Right cardiac atrium (tissue), 5 donors: ENCODE data around the gene ZNF470. TPM values are rescaled to one million over a fixed set of nuclear protein-coding genes. Genes with fewer than 3 reads are reported as not detected.
A peak's percentile ranks its signal among the peaks of the same experiment; 100 is the strongest.

Experiments
- ATAC-seq, 2 donors: fragments of 200-7000 bp; cut with Tn5 transposase; one replicate each; pipeline versions ENCODE4 v1.8.0 to v1.9.1; 2020; ENCODE audit warnings: moderate library complexity in 2 of 2, mild to moderate bottlenecking in 1 of 2
- DNase-seq, 3 donors: peaks; one replicate each; pipeline ENCODE4 v3.0.0-alpha.2; 2020
- H3K27ac ChIP-seq: one replicate; pipeline ENCODE4 v1.5.1; 2013; ENCODE audit warnings: mild to moderate bottlenecking, low read length, control low read depth, moderate library complexity
- H3K27me3 ChIP-seq: one replicate; pipeline ENCODE4 v1.6.1; 2013; ENCODE audit not compliant: control insufficient read depth, insufficient read depth
- H3K4me1 ChIP-seq: one replicate; pipeline ENCODE4 v1.6.1; 2013; ENCODE audit warnings: low read length; ENCODE audit not compliant: control insufficient read depth, insufficient read depth
- H3K4me3 ChIP-seq: one replicate; pipeline ENCODE4 v1.5.1; 2013; ENCODE audit warnings: low read length, control low read depth
- H3K9me3 ChIP-seq: one replicate; pipeline ENCODE4 v1.6.1; 2013; ENCODE audit warnings: low read length; ENCODE audit not compliant: control insufficient read depth
- WGBS: extraction: QIAGEN DNeasy Blood & Tissue Kit; methylation state at CpG from one replicate; pipeline ENCODE4 v1.1.7; 2013; 5-methylcytosine and 5-hydroxymethylcytosine counted together
- intact Hi-C, 4 donors: fragments of 100-400 bp; cut with DNase I; formaldehyde crosslinking; loops; one replicate each; pipeline versions ENCODE4 v1.11.0 to v1.14.0; 2022 to 2023
- long read RNA-seq, 4 donors: library from polyadenylated mRNA; unstranded; transcript quantifications; one replicate each; pipeline ENCODE4 v2.0.0, GENCODE V29; 2020 to 2021
- polyA plus RNA-seq: library from polyadenylated mRNA; stranded (reverse); fragments of 200-250 nt; gene quantifications from one replicate; pipeline ENCODE4 v1.2.3, GENCODE V29; 2013
- total RNA-seq, 4 donors: library from RNA; stranded (reverse); fragmentation: NEBNext Ultra II Directional; extraction: Animal tissue kit (Norgen Biotek cat#: 25700); gene quantifications; one replicate each; pipeline ENCODE4 v1.2.1, GENCODE V29; 2021
- donor health status: healthy with polysubstance abuse.
- donor health status: DM: no; HTN: yes; CAD: no.
- donor health status: DM: no; HTN: no; CAD: no.
- donor health status: DM: no; HTN: yes; CAD: no; lungs with severe emphysema.
- donor health status: DM: yes; HTN: yes; CAD: no.

Gene ZNF470
- 1 to 10 TPM; 3.5 to 5.2 (median 4.8) TPM for total RNA-seq
- 2.8 TPM for polyA plus RNA-seq
- long read RNA-seq, donor 1, full-length matches to known transcripts, result 4 of 5 reads
- long read RNA-seq, donor 1, partial matches to known transcripts, result 0 of 5 reads
- long read RNA-seq, donor 1, other reads (novel, unspliced or antisense), result 1 of 5 reads
- long read RNA-seq, donor 2, partial matches to known transcripts, result 2 of 2 reads
- long read RNA-seq, donor 2, other reads (novel, unspliced or antisense), result 0 of 2 reads
- long read RNA-seq, donor 3, full-length matches to known transcripts, result 6 of 8 reads
- long read RNA-seq, donor 3, partial matches to known transcripts, result 0 of 8 reads
- long read RNA-seq, donor 3, other reads (novel, unspliced or antisense), result 2 of 8 reads
- long read RNA-seq, donor 4, full-length matches to known transcripts, result 1 of 1 reads
- long read RNA-seq, donor 4, partial matches to known transcripts, result 0 of 1 reads
- long read RNA-seq, donor 4, other reads (novel, unspliced or antisense), result 0 of 1 reads

DNA sequence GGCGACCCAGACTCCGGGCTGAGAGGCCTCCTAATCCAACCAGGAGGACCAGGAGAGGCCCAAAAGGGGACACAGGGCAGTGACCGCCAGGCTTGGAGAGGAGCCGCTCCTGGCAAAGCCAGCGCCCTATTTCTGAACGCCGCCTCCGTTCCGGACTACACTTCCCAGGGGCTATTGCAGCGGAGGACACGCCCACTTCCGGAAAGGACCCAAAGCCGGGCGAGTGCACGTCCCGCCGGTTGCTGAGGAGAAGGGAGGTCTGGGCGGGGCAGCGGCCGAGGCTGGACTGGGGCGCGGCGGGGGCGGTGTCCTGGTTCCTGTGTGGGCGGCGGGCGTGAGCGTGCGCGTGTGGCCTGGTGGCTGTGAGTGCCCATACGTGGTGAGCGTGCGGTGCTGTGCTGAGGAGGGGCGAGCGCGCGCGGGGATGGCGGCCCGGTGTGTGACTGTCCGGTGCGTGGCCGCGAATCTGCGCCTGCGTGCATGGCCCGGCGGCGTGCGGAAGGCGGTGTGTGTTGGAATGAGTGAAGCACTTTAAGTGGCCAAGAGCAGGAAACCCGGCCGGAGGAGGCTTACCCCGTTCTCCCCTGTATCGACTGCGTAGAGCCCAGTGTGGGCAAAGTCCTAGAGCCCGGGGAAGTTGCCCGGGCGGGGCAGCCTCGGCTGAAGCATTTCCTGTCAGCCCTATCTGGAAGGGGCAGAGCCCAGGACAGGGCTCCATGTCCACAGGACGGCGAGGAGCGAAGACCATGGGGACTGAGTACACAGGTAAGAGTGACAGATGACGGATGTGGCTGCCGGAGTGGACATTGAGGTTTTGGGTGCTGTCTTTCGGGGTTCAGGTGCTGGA, at the start of gene ZNF470:
Gene ZNF470 (plus strand): TSS at position 195 of the 847 bp plus-strand sequence. CDS start 2,844 bp downstream, outside the sequence.
- ATAC-seq (peak; percentile 100), DNase-seq (peak; percentile 97 to 98 (median 98))
- no peaks in the 10 kb centered on the region for H3K27me3 ChIP-seq
- H3K4me1 ChIP-seq, result peaks cover 7% of the 10 kb centered on the region
- intact Hi-C loops, result loop anchor here in 1 of 4 donors (10.0 kb wide), 1 partner anchor 163 kb away; the partner anchor contains the start of gene ZNF583
- H3K9me3 ChIP-seq, result peaks cover 4% of the 10 kb centered on the region
- H3K27ac ChIP-seq, result peak within 1 kb of the TSS; percentile 88
- H3K4me3 ChIP-seq, result peak within 1 kb of the TSS; percentile 82
- 3% methylated on average over 66 of the region's 66 CpGs for WGBS

DNA sequence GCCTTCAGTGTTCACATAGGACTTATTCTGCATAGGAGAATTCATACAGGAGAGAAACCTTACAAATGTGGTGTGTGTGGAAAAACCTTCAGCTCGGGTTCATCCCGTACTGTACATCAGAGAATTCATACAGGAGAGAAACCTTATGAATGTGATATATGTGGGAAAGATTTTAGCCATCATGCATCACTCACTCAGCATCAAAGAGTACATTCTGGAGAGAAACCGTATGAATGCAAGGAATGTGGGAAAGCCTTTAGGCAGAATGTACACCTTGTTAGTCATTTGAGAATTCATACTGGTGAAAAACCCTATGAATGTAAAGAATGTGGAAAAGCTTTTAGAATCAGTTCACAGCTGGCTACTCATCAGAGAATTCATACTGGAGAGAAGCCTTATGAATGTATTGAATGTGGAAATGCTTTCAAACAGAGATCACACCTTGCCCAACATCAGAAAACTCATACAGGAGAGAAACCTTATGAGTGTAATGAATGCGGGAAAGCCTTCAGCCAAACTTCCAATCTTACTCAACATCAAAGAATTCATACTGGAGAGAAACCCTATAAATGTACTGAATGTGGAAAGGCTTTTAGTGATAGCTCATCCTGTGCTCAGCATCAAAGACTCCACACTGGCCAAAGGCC, 41.9 kb upstream of the ZNF470 start:
- Histone ChIP-seq H3K27me3 (no peaks in the 10 kb centered on the region), H3K27ac (no peak overlapping the region), H3K4me3 (peak overlapping the region; percentile 25), H3K4me1 (no peaks in the 10 kb centered on the region), H3K9me3 (peaks cover 31% of the 10 kb centered on the region)
- WGBS, result 94% methylated on average over 4 of the region's 4 CpGs
- ATAC-seq, result no peak
- intact Hi-C loops, result no loop called here
- DNase-seq, result no peak

DNA sequence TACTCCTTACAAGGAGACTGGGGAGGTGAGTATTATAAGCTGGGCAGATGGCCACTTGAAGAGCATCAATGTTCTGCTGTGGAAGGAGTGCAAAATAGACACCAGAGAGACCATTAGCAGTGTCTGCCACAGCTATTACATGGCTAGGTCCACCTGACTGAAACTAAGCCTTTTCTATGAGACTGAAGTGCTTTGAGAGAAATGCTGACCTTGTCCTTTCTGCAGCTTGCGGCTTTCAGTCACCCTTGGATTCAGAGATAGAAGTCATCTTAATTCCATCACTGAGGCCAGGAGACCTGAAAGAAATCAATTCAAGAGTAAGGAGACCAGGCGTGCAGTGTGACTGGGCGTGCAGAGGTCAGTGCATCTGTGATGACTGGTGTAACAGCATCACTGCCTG, 29.8 kb upstream of the ZNF470 start:
- Histone ChIP-seq H3K27me3 (no peaks in the 10 kb centered on the region), H3K27ac (no peak overlapping the region), H3K4me1 (peaks cover 4% of the 10 kb centered on the region), H3K9me3 (peaks cover 6% of the 10 kb centered on the region), H3K4me3 (no peak overlapping the region)
- no peak for ATAC-seq
- DNase-seq, result no peak
- intact Hi-C loops, result no loop called here
- 90% methylated on average over 3 of the region's 3 CpGs for WGBS

DNA sequence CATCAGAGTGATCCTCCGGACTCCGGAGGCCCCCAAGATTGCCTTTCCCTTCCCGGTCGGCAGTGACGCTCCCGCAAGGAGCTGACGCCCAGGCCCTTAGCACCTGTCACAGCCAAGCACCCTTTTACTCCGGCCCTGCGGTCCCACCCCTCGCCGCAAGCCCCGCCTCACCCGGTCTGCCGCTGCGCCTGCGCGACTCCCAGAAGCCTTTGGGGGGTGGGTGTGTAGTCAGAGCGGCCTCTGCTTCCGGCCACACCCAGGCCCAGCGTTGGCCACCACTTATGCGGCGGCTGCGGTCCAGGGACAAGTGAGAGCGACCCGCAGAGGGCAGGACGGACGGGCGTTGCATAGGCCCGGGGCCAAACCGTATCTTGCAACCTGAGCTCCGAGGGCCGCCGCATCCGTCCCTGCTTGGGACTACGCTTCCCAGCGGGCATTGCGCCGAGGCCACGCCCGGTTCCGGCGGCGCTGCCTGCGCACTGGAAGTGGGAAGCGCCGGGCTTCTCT, 29.0 kb upstream of the ZNF470 start:
- H3K27ac ChIP-seq, result peak overlapping the region; percentile 99
- peak; percentile 92 to 97 (median 96) for DNase-seq
- H3K27me3 ChIP-seq, result no peaks in the 10 kb centered on the region
- intact Hi-C loops, result loop anchor here in 1 of 4 donors (2.0 kb wide), 1 partner anchor 30 kb away; no protein-coding TSS in a partner anchor
- peaks cover 4% of the 10 kb centered on the region for H3K4me1 ChIP-seq
- under 1% methylated on average over 46 of the region's 46 CpGs for WGBS
- ATAC-seq, result peak; percentile 99
- H3K9me3 ChIP-seq, result peaks cover 6% of the 10 kb centered on the region
- peak overlapping the region; percentile 79 for H3K4me3 ChIP-seq

DNA sequence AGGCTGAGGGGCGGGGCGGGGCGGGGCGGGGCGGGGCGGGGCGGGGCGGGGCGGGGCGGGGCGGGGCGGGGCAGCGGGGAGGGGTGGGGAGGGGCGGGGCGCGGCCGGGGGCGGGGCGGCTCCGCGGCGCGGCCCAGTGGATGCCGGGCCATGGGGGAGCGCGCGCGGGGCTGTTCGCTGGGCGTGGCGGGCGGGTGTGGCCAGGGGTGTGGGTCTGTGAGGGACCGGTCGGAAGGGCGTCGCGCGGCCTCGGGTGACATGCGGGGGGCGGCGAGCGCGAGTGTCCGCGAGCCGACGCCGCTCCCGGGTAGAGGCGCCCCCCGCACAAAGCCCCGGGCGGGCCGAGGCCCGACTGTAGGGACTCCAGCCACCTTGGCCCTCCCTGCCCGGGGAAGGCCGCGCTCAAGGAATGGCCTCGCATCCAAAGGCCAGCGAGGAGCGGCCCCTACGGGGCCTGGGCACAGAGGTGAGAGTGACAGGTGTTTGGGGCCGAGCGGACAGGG, 28.5 kb upstream of the ZNF470 start, which contains the start of gene ZFP28:
Gene ZFP28 (plus strand): TSS at position 188 of the 503 bp plus-strand sequence. CDS start 71 bp downstream, at position 259.
- H3K4me3 ChIP-seq, result peak within 1 kb of the TSS; percentile 79
- H3K27me3 ChIP-seq, result no peaks in the 10 kb centered on the region
- peak; percentile 90 for ATAC-seq
- intact Hi-C loops, result loop anchor here in 1 of 4 donors (2.0 kb wide), 1 partner anchor 30 kb away; no protein-coding TSS in a partner anchor
- H3K9me3 ChIP-seq, result peaks cover 4% of the 10 kb centered on the region
- DNase-seq, result peak; percentile 88 to 95 (median 92)
- H3K27ac ChIP-seq, result peak within 1 kb of the TSS; percentile 99
- H3K4me1 ChIP-seq, result peaks cover 4% of the 10 kb centered on the region
- WGBS, result under 1% methylated on average over 51 of the region's 65 CpGs

DNA sequence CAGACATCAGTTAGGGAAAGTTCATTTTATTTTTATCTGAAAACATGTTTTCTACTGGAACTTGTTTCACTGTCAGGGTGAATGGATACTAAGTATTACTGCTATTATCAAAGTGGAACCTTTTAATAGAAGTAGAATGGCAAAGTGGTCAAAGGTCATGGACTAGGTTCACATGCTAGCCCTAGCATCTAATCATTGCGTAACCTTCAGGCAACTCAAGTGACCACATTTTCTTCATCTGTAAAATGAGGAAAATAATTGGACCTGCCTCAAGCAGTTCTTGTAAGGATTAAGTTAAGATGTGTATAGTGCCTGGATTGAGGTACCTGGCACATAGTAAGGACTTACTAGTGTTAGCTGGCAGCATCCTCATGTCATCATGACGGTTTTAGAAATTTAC, 23.5 kb upstream of the ZNF470 start:
- DNase-seq, result no peak
- 97% methylated on average over 2 of the region's 2 CpGs for WGBS
- no peaks in the 10 kb centered on the region for H3K27me3 ChIP-seq
- H3K4me3 ChIP-seq, result no peak overlapping the region
- H3K9me3 ChIP-seq, result peaks cover 9% of the 10 kb centered on the region
- H3K4me1 ChIP-seq, result peaks cover 4% of the 10 kb centered on the region
- intact Hi-C loops, result no loop called here
- no peak overlapping the region for H3K27ac ChIP-seq
- no peak for ATAC-seq

DNA sequence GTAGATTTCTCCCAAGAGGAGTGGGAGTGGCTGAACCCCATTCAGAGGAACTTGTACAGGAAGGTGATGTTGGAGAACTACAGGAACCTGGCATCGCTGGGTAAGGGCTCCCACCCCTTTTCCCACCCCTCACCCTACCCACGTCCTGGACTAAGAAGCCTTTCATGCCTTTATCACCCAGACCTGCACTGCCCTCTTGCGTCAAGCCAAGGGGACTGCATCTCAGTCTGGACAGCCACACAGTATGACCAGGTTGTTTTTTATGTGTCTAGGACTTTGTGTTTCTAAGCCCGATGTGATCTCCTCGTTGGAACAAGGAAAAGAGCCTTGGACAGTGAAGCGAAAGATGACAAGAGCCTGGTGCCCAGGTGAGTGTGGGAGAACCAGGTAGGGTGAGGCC, 19.7 kb upstream of the ZNF470 start:
- no peak for ATAC-seq
- 59% methylated on average over 6 of the region's 6 CpGs for WGBS
- Histone ChIP-seq H3K4me1 (no peaks in the 10 kb centered on the region), H3K27ac (no peak overlapping the region), H3K4me3 (no peak overlapping the region), H3K9me3 (peaks cover 13% of the 10 kb centered on the region), H3K27me3 (no peaks in the 10 kb centered on the region)
- no peak for DNase-seq
- intact Hi-C loops, result no loop called here

DNA sequence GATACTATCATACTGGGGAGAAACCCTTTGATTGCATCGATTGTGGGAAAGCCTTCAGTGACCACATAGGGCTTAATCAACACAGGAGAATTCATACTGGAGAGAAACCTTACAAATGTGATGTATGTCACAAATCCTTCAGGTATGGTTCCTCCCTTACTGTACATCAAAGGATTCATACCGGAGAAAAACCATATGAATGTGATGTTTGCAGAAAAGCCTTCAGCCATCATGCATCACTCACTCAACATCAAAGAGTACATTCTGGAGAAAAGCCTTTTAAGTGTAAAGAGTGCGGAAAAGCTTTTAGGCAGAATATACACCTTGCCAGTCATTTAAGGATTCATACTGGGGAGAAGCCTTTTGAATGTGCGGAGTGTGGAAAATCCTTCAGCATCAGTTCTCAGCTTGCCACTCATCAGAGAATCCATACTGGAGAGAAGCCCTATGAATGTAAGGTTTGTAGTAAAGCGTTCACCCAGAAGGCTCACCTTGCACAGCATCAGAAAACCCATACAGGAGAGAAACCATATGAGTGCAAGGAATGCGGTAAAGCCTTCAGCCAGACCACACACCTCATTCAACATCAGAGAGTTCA, 12.9 kb upstream of the ZNF470 start:
- peak overlapping the region; percentile 27 for H3K4me3 ChIP-seq
- no peak for DNase-seq
- no peak for ATAC-seq
- peaks cover 18% of the 10 kb centered on the region for H3K9me3 ChIP-seq
- H3K27me3 ChIP-seq, result no peaks in the 10 kb centered on the region
- WGBS, result 98% methylated on average over 6 of the region's 6 CpGs
- intact Hi-C loops, result no loop called here
- no peak overlapping the region for H3K27ac ChIP-seq
- H3K4me1 ChIP-seq, result no peaks in the 10 kb centered on the region

DNA sequence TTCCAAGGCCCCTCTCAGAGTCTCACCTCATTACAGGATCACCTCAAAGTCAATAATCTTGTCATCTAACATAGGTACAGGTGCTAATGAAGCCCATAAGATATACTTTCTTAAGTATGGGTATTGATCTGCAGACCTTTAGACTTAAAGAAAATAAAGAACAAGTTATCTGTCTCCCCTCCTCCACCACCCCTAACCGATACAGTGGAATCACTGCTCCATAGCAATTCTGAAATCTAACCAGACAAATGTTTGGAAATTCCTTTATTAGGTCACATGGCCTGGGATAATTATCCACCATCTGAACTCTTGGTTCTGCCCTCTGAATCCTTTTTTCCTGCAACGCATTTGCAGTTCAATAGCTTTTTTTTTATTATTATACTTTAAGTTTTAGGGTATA, 4.5 kb upstream of the ZNF470 start:
- WGBS, result 98% methylated on average over 2 of the region's 2 CpGs
- DNase-seq (no peak), ATAC-seq (no peak)
- intact Hi-C loops, result loop anchor here in 1 of 4 donors (10.0 kb wide), 1 partner anchor 158 kb away; the partner anchor contains the start of gene ZNF583
- Histone ChIP-seq H3K27ac (no peak overlapping the region), H3K9me3 (peaks cover 3% of the 10 kb centered on the region), H3K4me3 (no peak overlapping the region), H3K4me1 (peaks cover under 1% of the 10 kb centered on the region), H3K27me3 (no peaks in the 10 kb centered on the region)

DNA sequence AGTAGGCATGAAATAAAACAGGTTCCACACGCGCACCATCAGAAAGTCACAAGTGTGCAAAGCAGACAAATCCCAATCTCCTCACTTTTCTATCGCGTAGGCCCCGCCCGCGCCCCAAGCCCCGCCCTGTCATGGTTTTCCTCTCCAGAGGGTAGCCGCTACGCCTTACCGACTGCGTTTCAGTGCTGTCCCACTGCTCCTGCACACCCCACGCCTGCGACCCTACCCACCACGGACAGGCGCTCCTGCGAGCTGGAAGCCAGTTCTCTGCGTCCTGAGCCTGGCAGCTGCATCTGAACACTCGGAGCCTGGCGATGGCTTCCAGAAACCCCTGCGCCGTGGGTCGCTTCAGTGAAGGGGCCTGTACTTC, 379 bp upstream of the ZNF470 start:
- H3K27me3 ChIP-seq, result no peaks in the 10 kb centered on the region
- DNase-seq (peak; percentile 63 to 88 (median 86)), ATAC-seq (peak; percentile 80 to 81)
- H3K4me3 ChIP-seq, result peak overlapping the region; percentile 82
- peaks cover 7% of the 10 kb centered on the region for H3K4me1 ChIP-seq
- peaks cover 6% of the 10 kb centered on the region for H3K9me3 ChIP-seq
- intact Hi-C loops, result loop anchor here in 1 of 4 donors (10.0 kb wide), 1 partner anchor 162 kb away; the partner anchor contains the start of gene ZNF583
- under 1% methylated on average over 23 of the region's 23 CpGs for WGBS
- peak overlapping the region; percentile 88 for H3K27ac ChIP-seq
